Cortex of kidney (tissue), 1 donor: Measurements from ENCODE around the gene CDC73.
"Not testable (repeated sequence)": the region's sequence is repeated elsewhere in the genome, so short reads cannot be mapped to it uniquely, and the experiment has no call there.

Experiments used
- DNase-seq: peaks from one replicate; lab custom pipeline; 2025; lab: John Stamatoyannopoulos, UW

CDC73 gene

GRCh38 chr1:193288548-193289080, 166.8 kb downstream of the CDC73 start:
- not testable (repeated sequence) for DNase-seq

DNA sequence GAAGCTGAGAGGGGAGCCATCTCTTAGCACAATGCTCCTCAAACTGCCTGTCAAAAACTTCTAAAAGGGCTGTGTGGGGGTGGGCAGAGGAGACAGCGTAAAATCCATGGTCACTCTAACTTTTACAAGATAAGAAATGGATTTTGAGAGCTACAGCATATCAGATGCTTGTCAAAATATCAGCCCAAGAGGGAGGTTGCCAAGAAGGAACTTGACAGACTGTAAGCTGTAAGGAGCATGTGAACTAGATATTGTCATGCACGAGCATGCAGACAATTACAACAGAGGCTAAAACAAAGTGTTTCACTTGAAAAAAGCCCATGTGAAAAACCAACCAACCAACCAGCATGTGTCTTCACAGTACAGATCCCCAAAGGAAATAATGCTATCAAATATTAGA, 171.9 kb downstream of the CDC73 start:
- DNase-seq, result no peak

- DNase-seq, result no peak
Observed at GRCh38 chr1:193299038-193299437, 177.2 kb downstream of the CDC73 start.

- no peak for DNase-seq
Observed at GRCh38 chr1:193301746-193302145, 179.9 kb downstream of the CDC73 start.

DNA sequence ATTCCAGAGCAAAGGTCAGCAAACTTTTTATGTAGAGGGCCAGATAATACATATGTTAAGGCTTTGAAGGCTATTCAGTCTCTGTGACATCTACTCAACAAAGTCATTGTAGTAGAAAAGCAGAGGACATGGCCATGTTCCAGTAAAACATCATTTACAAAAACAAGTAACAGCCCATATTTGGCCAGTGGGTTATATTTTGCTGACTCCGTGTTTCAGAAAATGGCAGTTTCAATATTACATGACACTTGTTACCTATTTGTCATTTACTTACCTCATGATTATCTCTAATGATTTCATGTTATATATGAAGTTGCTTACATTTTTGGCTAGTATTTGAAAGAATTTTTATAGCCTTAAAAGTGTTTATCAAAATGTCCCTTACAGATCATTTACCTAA, 182.0 kb downstream of the CDC73 start:
- DNase-seq, result no peak
